ENCODE data around the gene HS3ST1.

DNA sequence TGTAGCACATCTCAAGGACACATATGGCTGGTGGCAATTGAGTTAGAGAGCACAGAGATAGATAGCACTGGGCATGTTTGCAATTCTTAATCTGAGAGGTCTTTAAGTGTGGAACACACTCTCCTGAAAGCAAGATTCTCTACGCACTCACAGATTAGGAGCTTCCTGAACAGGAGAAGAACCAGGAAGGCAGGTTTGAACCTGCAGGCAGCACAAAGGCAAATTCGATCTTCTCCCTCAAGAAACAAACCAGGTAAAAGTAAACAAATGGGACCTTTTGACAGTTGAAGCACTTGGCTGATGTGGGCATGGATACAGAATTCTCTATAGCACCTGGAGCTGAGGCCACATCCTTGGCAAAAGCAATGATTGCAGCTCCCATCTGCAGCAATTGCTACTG lies 24.3 kb downstream of the HS3ST1 start:
- TF ChIP-seq, protein P1, sequence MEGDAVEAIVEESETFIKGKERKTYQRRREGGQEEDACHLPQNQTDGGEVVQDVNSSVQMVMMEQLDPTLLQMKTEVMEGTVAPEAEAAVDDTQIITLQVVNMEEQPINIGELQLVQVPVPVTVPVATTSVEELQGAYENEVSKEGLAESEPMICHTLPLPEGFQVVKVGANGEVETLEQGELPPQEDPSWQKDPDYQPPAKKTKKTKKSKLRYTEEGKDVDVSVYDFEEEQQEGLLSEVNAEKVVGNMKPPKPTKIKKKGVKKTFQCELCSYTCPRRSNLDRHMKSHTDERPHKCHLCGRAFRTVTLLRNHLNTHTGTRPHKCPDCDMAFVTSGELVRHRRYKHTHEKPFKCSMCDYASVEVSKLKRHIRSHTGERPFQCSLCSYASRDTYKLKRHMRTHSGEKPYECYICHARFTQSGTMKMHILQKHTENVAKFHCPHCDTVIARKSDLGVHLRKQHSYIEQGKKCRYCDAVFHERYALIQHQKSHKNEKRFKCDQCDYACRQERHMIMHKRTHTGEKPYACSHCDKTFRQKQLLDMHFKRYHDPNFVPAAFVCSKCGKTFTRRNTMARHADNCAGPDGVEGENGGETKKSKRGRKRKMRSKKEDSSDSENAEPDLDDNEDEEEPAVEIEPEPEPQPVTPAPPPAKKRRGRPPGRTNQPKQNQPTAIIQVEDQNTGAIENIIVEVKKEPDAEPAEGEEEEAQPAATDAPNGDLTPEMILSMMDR (IDR thresholded peaks at IDR 0.05), result no peak
- no peak for TF ChIP-seq POLR2A (IDR thresholded peaks at IDR 0.05)

All from lower leg skin (tissue), 3 donors.